Measurements from ENCODE around the gene SPEM2. TPM values are rescaled to one million over a fixed set of nuclear protein-coding genes. Genes with fewer than 3 reads are reported as not detected.

SPEM2 gene
- polyA plus RNA-seq, 1 of the 3 experiments (the other 2 are of a cell fraction), result not detected

DNA sequence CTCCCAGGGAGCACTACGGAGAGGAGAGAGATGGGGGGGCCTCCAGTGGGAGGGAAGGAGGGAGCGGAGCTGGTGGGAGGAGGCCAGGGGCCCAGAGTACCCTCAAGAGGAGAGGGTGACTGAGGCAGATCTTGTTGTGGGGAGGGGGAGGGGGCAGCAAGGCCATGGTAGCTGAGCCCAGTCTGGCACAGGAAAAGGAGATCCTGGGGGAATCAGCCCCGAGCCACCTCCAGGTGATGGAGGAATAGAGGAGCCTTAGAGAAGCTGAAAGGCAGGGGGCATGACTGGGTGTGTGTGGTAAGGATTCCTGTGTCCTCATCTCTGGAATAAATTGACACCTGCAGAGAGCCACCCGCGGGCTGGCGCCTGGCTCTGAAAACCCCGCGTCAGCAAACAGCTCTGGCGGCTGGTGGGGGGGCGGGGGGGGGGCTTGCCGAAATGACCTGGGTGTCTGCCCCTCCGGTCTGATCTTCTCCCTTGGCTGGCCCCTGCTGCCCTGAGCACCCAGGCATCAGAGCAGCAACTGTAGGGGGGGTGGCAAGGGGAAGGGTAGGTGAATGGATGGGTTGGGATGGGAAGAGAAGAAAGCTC, 19.1 kb upstream of the SPEM2 start (continued):
- TF ChIP-seq, protein P1, sequence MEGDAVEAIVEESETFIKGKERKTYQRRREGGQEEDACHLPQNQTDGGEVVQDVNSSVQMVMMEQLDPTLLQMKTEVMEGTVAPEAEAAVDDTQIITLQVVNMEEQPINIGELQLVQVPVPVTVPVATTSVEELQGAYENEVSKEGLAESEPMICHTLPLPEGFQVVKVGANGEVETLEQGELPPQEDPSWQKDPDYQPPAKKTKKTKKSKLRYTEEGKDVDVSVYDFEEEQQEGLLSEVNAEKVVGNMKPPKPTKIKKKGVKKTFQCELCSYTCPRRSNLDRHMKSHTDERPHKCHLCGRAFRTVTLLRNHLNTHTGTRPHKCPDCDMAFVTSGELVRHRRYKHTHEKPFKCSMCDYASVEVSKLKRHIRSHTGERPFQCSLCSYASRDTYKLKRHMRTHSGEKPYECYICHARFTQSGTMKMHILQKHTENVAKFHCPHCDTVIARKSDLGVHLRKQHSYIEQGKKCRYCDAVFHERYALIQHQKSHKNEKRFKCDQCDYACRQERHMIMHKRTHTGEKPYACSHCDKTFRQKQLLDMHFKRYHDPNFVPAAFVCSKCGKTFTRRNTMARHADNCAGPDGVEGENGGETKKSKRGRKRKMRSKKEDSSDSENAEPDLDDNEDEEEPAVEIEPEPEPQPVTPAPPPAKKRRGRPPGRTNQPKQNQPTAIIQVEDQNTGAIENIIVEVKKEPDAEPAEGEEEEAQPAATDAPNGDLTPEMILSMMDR (IDR thresholded peaks at IDR 0.05), result no peak
- TF ChIP-seq, protein P2, sequence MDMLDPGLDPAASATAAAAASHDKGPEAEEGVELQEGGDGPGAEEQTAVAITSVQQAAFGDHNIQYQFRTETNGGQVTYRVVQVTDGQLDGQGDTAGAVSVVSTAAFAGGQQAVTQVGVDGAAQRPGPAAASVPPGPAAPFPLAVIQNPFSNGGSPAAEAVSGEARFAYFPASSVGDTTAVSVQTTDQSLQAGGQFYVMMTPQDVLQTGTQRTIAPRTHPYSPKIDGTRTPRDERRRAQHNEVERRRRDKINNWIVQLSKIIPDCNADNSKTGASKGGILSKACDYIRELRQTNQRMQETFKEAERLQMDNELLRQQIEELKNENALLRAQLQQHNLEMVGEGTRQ (IDR thresholded peaks at IDR 0.05; ENCODE audit: borderline replicate concordance, low read depth, low read length), result no peak
- TF ChIP-seq TAF1 (IDR thresholded peaks at IDR 0.05; ENCODE audit: borderline replicate concordance, low read depth, low read length) (no peak), MXI1 (IDR thresholded peaks at IDR 0.05; ENCODE audit: low read depth, low read length) (no peak)
- TF ChIP-seq, protein P3, sequence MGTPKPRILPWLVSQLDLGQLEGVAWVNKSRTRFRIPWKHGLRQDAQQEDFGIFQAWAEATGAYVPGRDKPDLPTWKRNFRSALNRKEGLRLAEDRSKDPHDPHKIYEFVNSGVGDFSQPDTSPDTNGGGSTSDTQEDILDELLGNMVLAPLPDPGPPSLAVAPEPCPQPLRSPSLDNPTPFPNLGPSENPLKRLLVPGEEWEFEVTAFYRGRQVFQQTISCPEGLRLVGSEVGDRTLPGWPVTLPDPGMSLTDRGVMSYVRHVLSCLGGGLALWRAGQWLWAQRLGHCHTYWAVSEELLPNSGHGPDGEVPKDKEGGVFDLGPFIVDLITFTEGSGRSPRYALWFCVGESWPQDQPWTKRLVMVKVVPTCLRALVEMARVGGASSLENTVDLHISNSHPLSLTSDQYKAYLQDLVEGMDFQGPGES (IDR thresholded peaks at IDR 0.05; ENCODE audit: low read depth, low read length), result no peak
- TF ChIP-seq, protein P4, sequence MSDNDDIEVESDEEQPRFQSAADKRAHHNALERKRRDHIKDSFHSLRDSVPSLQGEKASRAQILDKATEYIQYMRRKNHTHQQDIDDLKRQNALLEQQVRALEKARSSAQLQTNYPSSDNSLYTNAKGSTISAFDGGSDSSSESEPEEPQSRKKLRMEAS (IDR thresholded peaks at IDR 0.05; ENCODE audit: low read depth), result no peak

DNA sequence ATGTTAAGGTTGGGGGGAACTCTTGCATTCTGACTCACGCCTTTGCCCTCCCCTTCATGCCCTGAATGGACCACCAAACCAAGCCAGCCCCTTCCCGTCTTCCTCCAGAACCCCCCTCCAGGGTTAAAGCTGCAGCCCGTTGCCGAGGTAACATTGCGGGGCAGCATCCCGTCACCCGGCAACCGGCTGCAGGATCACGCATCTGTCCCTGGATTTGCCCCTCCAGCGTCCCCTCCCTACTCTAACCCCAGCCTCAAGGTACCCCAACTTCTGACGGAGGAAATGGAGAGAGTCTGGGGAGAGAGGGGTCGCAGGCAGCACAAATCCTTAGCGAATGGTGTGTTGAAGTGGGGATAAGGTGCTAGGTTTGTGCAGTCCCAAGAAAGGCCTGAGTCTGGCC, 18.3 kb upstream of the SPEM2 start:
- CTCF ChIA-PET, result interaction anchor here (0.7 to 4.9 kb wide), 7 partner anchors 10 to 154 kb away, joined by 3 to 28 read pairs (median 4); partner anchors contain the start of genes SENP3 and TMEM95
- WGBS (ENCODE audit: low lambda C conversion rate), result 84% methylated on average over 13 of the region's 13 CpGs
- TF ChIP-seq CHD2 (IDR thresholded peaks at IDR 0.05; ENCODE audit: low read length, partially characterized antibody), result no peak
- TF ChIP-seq, protein P1 (IDR thresholded peaks at IDR 0.05), result no peak
- TF ChIP-seq, protein P5, sequence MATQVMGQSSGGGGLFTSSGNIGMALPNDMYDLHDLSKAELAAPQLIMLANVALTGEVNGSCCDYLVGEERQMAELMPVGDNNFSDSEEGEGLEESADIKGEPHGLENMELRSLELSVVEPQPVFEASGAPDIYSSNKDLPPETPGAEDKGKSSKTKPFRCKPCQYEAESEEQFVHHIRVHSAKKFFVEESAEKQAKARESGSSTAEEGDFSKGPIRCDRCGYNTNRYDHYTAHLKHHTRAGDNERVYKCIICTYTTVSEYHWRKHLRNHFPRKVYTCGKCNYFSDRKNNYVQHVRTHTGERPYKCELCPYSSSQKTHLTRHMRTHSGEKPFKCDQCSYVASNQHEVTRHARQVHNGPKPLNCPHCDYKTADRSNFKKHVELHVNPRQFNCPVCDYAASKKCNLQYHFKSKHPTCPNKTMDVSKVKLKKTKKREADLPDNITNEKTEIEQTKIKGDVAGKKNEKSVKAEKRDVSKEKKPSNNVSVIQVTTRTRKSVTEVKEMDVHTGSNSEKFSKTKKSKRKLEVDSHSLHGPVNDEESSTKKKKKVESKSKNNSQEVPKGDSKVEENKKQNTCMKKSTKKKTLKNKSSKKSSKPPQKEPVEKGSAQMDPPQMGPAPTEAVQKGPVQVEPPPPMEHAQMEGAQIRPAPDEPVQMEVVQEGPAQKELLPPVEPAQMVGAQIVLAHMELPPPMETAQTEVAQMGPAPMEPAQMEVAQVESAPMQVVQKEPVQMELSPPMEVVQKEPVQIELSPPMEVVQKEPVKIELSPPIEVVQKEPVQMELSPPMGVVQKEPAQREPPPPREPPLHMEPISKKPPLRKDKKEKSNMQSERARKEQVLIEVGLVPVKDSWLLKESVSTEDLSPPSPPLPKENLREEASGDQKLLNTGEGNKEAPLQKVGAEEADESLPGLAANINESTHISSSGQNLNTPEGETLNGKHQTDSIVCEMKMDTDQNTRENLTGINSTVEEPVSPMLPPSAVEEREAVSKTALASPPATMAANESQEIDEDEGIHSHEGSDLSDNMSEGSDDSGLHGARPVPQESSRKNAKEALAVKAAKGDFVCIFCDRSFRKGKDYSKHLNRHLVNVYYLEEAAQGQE (IDR thresholded peaks at IDR 0.05; ENCODE audit: low read depth, low read length), result no peak
- TF ChIP-seq, protein P6, sequence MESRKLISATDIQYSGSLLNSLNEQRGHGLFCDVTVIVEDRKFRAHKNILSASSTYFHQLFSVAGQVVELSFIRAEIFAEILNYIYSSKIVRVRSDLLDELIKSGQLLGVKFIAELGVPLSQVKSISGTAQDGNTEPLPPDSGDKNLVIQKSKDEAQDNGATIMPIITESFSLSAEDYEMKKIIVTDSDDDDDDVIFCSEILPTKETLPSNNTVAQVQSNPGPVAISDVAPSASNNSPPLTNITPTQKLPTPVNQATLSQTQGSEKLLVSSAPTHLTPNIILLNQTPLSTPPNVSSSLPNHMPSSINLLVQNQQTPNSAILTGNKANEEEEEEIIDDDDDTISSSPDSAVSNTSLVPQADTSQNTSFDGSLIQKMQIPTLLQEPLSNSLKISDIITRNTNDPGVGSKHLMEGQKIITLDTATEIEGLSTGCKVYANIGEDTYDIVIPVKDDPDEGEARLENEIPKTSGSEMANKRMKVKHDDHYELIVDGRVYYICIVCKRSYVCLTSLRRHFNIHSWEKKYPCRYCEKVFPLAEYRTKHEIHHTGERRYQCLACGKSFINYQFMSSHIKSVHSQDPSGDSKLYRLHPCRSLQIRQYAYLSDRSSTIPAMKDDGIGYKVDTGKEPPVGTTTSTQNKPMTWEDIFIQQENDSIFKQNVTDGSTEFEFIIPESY (IDR thresholded peaks at IDR 0.05; ENCODE audit: borderline replicate concordance, low read depth), result no peak
- TF ChIP-seq MXI1 (IDR thresholded peaks at IDR 0.05; ENCODE audit: low read depth, low read length), result no peak
- TF ChIP-seq ELF1 (IDR thresholded peaks at IDR 0.05), result no peak

More for the DNA sequence above, 18.3 kb upstream of the SPEM2 start:
- H3K9ac ChIP-seq, result no peak overlapping the region
- H3K4me3 ChIP-seq (ENCODE audit: low read depth in 2 of 2, low read length in 1 of 2), result peak overlapping the region in 1 of 2 experiments; percentile 47; a peak in 1 of 4 replicates
- H3K27ac ChIP-seq (ENCODE audit: low read depth in 2 of 2, low read length in 1 of 2), result no peak overlapping the region
- no peaks in the 10 kb centered on the region for H3K9me2 ChIP-seq
- no peak for DNase-seq
- H3K79me2 ChIP-seq (ENCODE audit: insufficient read depth), result peaks cover 40% of the 10 kb centered on the region
- H3K27me3 ChIP-seq (ENCODE audit: insufficient read depth), result no peaks in the 10 kb centered on the region
- peaks cover 5 to 21% of the 10 kb centered on the region in 2 experiments; a peak in 2 of 4 replicates for H3K4me1 ChIP-seq (ENCODE audit: control insufficient read depth in 1 of 2, insufficient read depth in 2 of 2, low read depth in 1 of 2, low read length in 1 of 2)
- H4K20me1 ChIP-seq (ENCODE audit: insufficient read depth), result peaks cover 11% of the 10 kb centered on the region; the same call in 1 of the 2 replicates
- H3K4me2 ChIP-seq, result peak overlapping the region; percentile 100
- H2AFZ ChIP-seq (ENCODE audit: low read depth), result no peak overlapping the region
- peaks cover 10 to 24% of the 10 kb centered on the region in 2 experiments for H3K36me3 ChIP-seq (replicated peaks in 1 of 2; ENCODE audit: control insufficient read depth in 1 of 2, insufficient read depth in 2 of 2, low read length in 1 of 2)
- H3F3A ChIP-seq (replicated peaks; ENCODE audit: insufficient read depth), result peaks cover 11% of the 10 kb centered on the region
- H3K9me3 ChIP-seq, result no peaks in the 10 kb centered on the region
- POLR2A ChIA-PET, result no interaction called here
